Psoas muscle (tissue), 8 donors: Measurements from ENCODE around the gene ZNF835. TPM values are rescaled to one million over a fixed set of nuclear protein-coding genes. Genes with fewer than 3 reads are reported as not detected.

Experiments
- ATAC-seq, 4 donors: fragments of 200-7000 bp; cut with Tn5 transposase; one replicate each; pipeline ENCODE4 v1.9.1; 2020; ENCODE audit warnings: moderate library complexity in 3 of 4, mild to moderate bottlenecking in 2 of 4
- DNase-seq, 2 donors: peaks; one replicate each; pipeline ENCODE4 v3.0.0-alpha.2; 2020
- H3K27ac ChIP-seq: fragments of 200-600 bp; one replicate; pipeline ENCODE4 v1.8.0; 2022
- H3K27me3 ChIP-seq, 3 donors: fragments of 200-600 bp in 1 of 3; one replicate each; pipeline versions ENCODE4 v1.6.1 to v1.8.0; 2013 to 2022; ENCODE audit warnings: low read length in 2 of 3, mild to moderate bottlenecking in 2 of 3, moderate library complexity in 1 of 3; ENCODE audit not compliant: insufficient read depth in 3 of 3
- H3K36me3 ChIP-seq, 2 donors: fragments of 200-600 bp in 1 of 2; one replicate each; pipeline versions ENCODE4 v1.6.1 to v1.8.0; 2013 to 2022; ENCODE audit warnings: low read depth in 1 of 2, mild to moderate bottlenecking in 1 of 2, moderate library complexity in 1 of 2; ENCODE audit not compliant: insufficient read depth in 1 of 2
- H3K4me1 ChIP-seq: fragments of 200-600 bp; one replicate; pipeline ENCODE4 v1.8.0; 2022
- H3K4me3 ChIP-seq: fragments of 200-600 bp; one replicate; pipeline ENCODE4 v1.8.0; 2022; ENCODE audit warnings: mild to moderate bottlenecking
- H3K9me3 ChIP-seq: fragments of 200-600 bp; one replicate; pipeline ENCODE4 v1.8.0; 2022
- WGBS, 3 donors: extraction: QIAGEN DNeasy Blood & Tissue Kit; methylation state at CpG; one replicate each; pipeline versions ENCODE4 v1.1.6 to v1.1.7; 2013; 5-methylcytosine and 5-hydroxymethylcytosine counted together
- intact Hi-C, 2 donors: fragments of 100-400 bp; cut with DNase I; formaldehyde crosslinking; loops; one replicate each; pipeline versions ENCODE4 v1.11.0 to v1.14.2; 2022
- polyA plus RNA-seq, 3 donors: library from polyadenylated mRNA; stranded (reverse); fragments of 200-250 nt; gene quantifications; one replicate each; pipeline ENCODE4 v1.2.3, GENCODE V29; 2013
- total RNA-seq, 4 donors: library from RNA; stranded (reverse); fragmentation: NEBNext Ultra II Directional in 2 of 4; extraction: Animal tissue kit (Norgen Biotek cat#: 25700) in 2 of 4; gene quantifications; one replicate each; pipeline versions ENCODE4 v1.2.1 to v1.2.4, GENCODE V29; 2021 to 2023
- TF ChIP-seq, protein P1 (sequence below): fragments of 200-600 bp; IDR thresholded peaks from one replicate; pipeline ENCODE4 v1.8.0; 2022; ENCODE audit warnings: antibody characterized with exemption
- donor health status: healthy with polysubstance abuse.
- donor health status: DM: no; HTN: no; CAD: no; lungs with moderate emphysema.
- donor health status: Bipolar disorder and iron deficiency.
- donor health status: healthy.
- donor health status: DM: yes; HTN: yes; CAD: no.
- donor health status: DM: no; HTN: no; CAD: no.
- donor health status: DM: no; HTN: no; CAD: no.
- donor health status: DM: yes; HTN: yes; CAD: no.

ZNF835 gene
- total and polyA plus RNA-seq, 7 donors: 0.74 to 5.4 (median 1.1) TPM

DNA sequence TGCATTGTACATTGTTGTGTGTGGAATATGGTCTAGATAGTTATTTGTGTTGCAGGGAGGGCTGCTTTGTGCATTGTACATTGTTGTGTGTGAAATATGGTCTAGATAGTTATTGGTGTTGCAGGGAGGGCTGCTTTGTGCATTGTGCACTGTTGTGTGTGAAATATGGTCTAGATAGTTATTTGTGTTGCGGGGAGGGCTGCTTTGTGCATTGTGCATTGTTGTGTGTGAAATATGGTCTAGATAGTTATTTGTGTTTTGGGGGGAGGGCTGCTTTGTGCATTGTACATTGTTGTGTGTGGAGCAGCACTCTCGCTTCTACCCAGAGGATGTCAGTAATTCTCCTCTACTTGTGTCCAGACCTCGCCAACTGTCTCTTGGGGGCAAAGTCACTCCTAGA lies 36.3 kb upstream of the ZNF835 start:
- Histone ChIP-seq H3K36me3 (no peaks in the 10 kb centered on the region), H3K27ac (no peak overlapping the region), H3K4me3 (no peak overlapping the region), H3K9me3 (peaks cover 15% of the 10 kb centered on the region), H3K4me1 (no peaks in the 10 kb centered on the region), H3K27me3 (no peaks in the 10 kb centered on the region)
- no peak for DNase-seq
- TF ChIP-seq, protein P1, sequence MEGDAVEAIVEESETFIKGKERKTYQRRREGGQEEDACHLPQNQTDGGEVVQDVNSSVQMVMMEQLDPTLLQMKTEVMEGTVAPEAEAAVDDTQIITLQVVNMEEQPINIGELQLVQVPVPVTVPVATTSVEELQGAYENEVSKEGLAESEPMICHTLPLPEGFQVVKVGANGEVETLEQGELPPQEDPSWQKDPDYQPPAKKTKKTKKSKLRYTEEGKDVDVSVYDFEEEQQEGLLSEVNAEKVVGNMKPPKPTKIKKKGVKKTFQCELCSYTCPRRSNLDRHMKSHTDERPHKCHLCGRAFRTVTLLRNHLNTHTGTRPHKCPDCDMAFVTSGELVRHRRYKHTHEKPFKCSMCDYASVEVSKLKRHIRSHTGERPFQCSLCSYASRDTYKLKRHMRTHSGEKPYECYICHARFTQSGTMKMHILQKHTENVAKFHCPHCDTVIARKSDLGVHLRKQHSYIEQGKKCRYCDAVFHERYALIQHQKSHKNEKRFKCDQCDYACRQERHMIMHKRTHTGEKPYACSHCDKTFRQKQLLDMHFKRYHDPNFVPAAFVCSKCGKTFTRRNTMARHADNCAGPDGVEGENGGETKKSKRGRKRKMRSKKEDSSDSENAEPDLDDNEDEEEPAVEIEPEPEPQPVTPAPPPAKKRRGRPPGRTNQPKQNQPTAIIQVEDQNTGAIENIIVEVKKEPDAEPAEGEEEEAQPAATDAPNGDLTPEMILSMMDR: no peak
- WGBS, 3 donors: 60 to 71% (median 66%) methylated on average over 3 of the region's 3 CpGs
- intact Hi-C loops: no loop called here
- no peak for ATAC-seq

- H3K27ac ChIP-seq: no peak overlapping the region
- intact Hi-C loops: no loop called here
- DNase-seq: no peak
- 29 to 52% (median 42%) methylated on average over 1 of the region's 1 CpG for whole genome bisulfite sequencing, 3 donors
- ATAC-seq: no peak
- H3K4me3 ChIP-seq: no peak overlapping the region
- no peaks in the 10 kb centered on the region for H3K4me1 ChIP-seq
- TF ChIP-seq, protein P1: no peak
- H3K27me3 ChIP-seq: no peaks in the 10 kb centered on the region
- H3K36me3 ChIP-seq: no peaks in the 10 kb centered on the region
- H3K9me3 ChIP-seq: peaks cover 15% of the 10 kb centered on the region
Observed at GRCh38 chr19:56705939-56706338, 34.4 kb upstream of the ZNF835 start.

DNA sequence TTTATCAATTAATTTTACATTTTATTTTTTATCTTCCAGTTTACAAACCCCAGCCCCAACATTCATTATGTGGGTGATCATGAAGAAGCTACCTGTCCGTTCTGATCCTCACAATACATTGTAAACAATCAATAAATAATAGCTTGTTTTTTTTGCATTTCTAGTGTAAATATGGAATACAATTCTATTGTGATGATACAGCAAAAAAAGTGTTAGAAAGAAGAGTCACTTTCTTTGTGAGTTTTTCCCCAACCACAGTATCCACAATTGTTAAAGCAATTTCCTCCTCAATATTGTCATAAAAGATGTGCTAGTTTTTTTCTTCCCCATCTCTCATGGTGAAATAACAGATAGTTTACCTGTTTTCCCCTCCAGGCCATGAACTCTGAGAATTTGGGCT lies 30.3 kb upstream of the ZNF835 start:
- Histone ChIP-seq H3K27ac (no peak overlapping the region), H3K4me3 (no peak overlapping the region), H3K4me1 (no peaks in the 10 kb centered on the region), H3K27me3 (no peaks in the 10 kb centered on the region), H3K36me3 (no peaks in the 10 kb centered on the region), H3K9me3 (peaks cover 15% of the 10 kb centered on the region)
- ATAC-seq (no peak), DNase-seq (no peak)
- WGBS, 3 donors: 48 to 55% (median 49%) methylated on average over 1 of the region's 1 CpG
- TF ChIP-seq, protein P1: no peak
- intact Hi-C loops: no loop called here

GRCh38 chr19:56699552-56699951 lies 28.0 kb upstream of the ZNF835 start:
- Histone ChIP-seq H3K9me3 (peaks cover 10% of the 10 kb centered on the region), H3K27me3 (no peaks in the 10 kb centered on the region), H3K4me1 (no peaks in the 10 kb centered on the region), H3K4me3 (no peak overlapping the region), H3K27ac (no peak overlapping the region), H3K36me3 (no peaks in the 10 kb centered on the region)
- intact Hi-C loops: no loop called here
- 61 to 75% (median 67%) methylated on average over 3 of the region's 3 CpGs for WGBS, 3 donors
- TF ChIP-seq, protein P1: no peak
- ATAC-seq (no peak), DNase-seq (no peak)

- TF ChIP-seq, protein P1: no peak
- 58 to 64% (median 62%) methylated on average over 8 of the region's 8 CpGs for WGBS, 3 donors
- Histone ChIP-seq H3K36me3 (no peaks in the 10 kb centered on the region), H3K9me3 (no peaks in the 10 kb centered on the region), H3K27ac (no peak overlapping the region), H3K27me3 (no peaks in the 10 kb centered on the region), H3K4me3 (no peak overlapping the region), H3K4me1 (no peaks in the 10 kb centered on the region)
- DNase-seq (no peak), ATAC-seq (no peak)
- intact Hi-C loops: no loop called here
Observed at GRCh38 chr19:56692206-56692895, 20.8 kb upstream of the ZNF835 start.
